Hematopoietic multipotent progenitor cell treated with erythropoietin and hydrocortisone succinate and interleukin-3 and kit ligand, for 4 days (in vitro differentiated cells): Measurements from ENCODE around the gene SDCCAG8.

Source experiments
- DNase-seq: peaks from one replicate; pipeline ENCODE4 v3.0.0-alpha.2; 2015

The SDCCAG8 gene

GRCh38 chr1:243513726-243514491 is 258.1 kb downstream of the SDCCAG8 start:
- no peak for DNase-seq

DNA sequence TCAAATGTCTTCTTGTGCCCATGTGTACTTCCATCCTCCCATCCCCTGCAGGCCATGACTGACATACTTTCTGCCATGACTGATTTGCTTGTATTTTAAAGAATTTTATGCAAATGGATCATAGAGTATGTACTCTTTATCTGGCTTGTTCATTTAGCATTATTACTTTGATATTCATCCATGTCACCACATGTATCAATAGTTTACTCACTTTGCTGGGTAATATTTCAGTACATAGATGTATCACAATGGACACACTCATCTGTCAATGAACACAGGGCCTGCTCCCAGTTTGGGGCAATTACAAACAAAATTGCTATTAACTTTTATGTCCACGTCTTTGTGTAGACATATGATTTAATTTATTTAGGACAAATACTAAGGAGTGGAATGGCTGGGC is 259.1 kb downstream of the SDCCAG8 start:
- DNase-seq, result no peak

- DNase-seq, result no peak
Measured at GRCh38 chr1:243520831-243521230, 265.0 kb downstream of the SDCCAG8 start.

DNA sequence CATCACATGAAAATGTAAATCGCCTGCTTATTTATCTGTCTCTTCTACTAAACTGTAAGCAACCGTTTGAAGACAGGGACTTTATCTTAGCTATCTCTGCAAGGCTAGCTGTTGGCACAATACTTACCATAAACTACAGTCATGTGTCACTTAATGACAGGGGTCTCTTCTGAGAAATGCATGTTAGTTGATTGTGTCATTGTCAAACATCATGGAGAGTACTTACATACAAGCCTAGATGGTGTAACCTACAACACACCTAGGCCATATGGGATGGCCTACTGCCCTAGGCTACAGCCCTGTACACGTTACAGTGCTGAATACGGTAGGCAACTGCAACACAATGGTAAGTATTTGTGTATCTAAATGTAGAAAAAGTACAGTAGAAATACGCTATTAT is 267.9 kb downstream of the SDCCAG8 start:
- no peak for DNase-seq

GRCh38 chr1:243525085-243525487 is 269.2 kb downstream of the SDCCAG8 start:
- DNase-seq, result no peak

- no peak for DNase-seq
Measured at GRCh38 chr1:243526180-243526579, 270.3 kb downstream of the SDCCAG8 start.

- no peak for DNase-seq
Measured at GRCh38 chr1:243528459-243529121, 272.7 kb downstream of the SDCCAG8 start.

DNA sequence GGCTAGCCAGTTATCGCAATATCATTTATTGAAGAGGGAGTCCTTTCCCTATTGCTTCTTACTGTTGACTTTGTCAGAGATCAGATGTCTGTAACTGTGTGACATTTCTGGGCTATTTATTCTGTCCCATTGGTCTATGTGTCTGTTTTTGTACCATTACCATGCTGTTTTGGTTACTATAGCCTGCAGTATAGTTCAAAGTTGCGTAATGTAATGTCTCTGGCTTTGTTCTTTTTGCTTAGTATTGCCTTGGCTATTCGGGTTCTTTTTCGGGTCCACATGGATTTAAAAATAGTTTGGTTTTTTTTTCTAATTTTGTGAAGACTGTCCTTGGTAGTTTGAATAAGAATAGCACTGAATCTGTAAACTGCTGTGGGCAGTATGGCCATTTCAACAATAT is 273.7 kb downstream of the SDCCAG8 start:
- no peak for DNase-seq

- DNase-seq, result no peak
Measured at GRCh38 chr1:243535014-243535413, 279.2 kb downstream of the SDCCAG8 start.

- no peak for DNase-seq
Measured at GRCh38 chr1:243539636-243540035, 283.8 kb downstream of the SDCCAG8 start.

GRCh38 chr1:243542739-243543415 is 287.0 kb downstream of the SDCCAG8 start:
- DNase-seq, result peak; percentile 15

DNA sequence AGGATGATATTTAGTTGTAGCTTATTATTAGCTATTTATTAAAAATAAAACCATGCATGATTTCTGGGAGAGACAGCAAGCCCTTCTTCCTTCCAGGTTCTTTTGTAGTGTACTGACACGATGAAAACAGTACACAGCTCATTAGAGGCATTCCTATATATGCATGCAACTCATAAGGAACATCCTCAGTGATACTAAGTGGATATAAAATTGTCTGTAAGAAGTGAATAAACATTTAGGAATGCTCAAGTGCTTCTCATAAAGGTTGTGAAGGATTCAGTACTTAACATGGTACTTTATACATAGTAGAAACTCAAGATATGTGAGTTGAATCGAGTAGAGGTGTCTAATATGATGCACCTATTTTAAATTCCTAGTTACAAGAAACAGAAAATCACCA is 287.7 kb downstream of the SDCCAG8 start:
- no peak for DNase-seq

GRCh38 chr1:243546457-243546856 is 290.6 kb downstream of the SDCCAG8 start:
- DNase-seq, result no peak

DNA sequence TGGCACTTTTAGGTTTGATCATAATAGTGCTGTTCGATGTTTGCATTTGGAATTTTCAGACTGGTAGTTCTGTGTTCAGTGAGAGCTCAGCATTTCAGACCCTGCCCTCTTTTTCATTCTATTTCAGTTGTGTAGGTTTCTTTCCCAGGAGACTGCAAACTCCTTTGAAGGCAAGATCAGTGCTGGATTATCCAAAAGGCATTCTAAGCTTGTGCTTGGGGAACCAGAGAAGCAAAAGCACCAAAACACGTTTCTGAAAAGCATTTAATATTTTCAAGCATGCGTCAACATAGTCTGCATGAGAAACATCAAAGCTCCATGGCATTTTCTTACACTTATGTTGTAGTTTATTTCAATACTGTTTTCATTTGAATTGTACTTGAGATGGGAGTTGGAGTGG is 292.1 kb downstream of the SDCCAG8 start:
- DNase-seq, result no peak

GRCh38 chr1:243548516-243548915 is 292.7 kb downstream of the SDCCAG8 start:
- DNase-seq, result no peak

- DNase-seq, result peak; percentile 23
Measured at GRCh38 chr1:243549108-243549507, 293.3 kb downstream of the SDCCAG8 start.
